HepG2 (cell line): Measurements from ENCODE around the gene LCE3A. TPM values are rescaled to one million over a fixed set of nuclear protein-coding genes. Genes with fewer than 3 reads are reported as not detected.

Source experiments
- ATAC-seq: fragments of 200-7000 bp; cut with Tn5 transposase; 3 replicates; pipeline ENCODE4 v1.9.1; 2020; ENCODE audit warnings: mild to moderate bottlenecking, moderate library complexity
- BruUV-seq: library from RNA; stranded (reverse); fragments of 400-500 nt; replicated peaks from 2 replicates; lab custom pipeline; 2021; lab: Mats Ljungman, UMichigan
- CTCF ChIA-PET: fragments of 300-600 bp; formaldehyde crosslinking; extraction: SDS; loops from one replicate; lab custom pipeline; 2021; ENCODE audit warnings: low total read pairs, inconsistent platforms, low intra/inter-chr PET ratio; lab: Yijun Ruan, JAX
- POLR2A ChIA-PET: fragments of 350-600 bp; sonication (Branson Sonifier 250); formaldehyde crosslinking; loops from one replicate; lab custom pipeline; 2020; ENCODE audit warnings: antibody characterized with exemption, inconsistent platforms; lab: Yijun Ruan, JAX
- DNase-seq: peaks from one replicate; pipeline ENCODE4 v3.0.0-alpha.2; 2015; ENCODE audit warnings: low spot score
- FAIRE-seq: peaks from 3 replicates; lab custom pipeline; 2011; peaks lifted over from hg19 to GRCh38; lab: Jason Lieb, UNC
- H2AFZ ChIP-seq: one replicate; pipeline ENCODE4 v1.6.1; 2011; ENCODE audit warnings: low read length, inconsistent platforms
- H3K27ac ChIP-seq: fragments of 300-600 bp; 3 replicates; pipeline ENCODE4 v1.8.0; 2011; ENCODE audit warnings: mixed run types, mild to moderate bottlenecking, mixed read lengths, low read length, inconsistent platforms; ENCODE audit not compliant: insufficient read depth; ENCODE audit errors: extremely low read length
- H3K27me3 ChIP-seq, 2 experiments: fragments of 200-600 bp in 1 of 2; 2 replicates in 1 of 2; 3 replicates in 1 of 2; pipeline versions ENCODE4 v1.6.0 to v1.8.0; 2011; ENCODE audit warnings: low read length in 2 of 2, mild to moderate bottlenecking in 2 of 2, moderate library complexity in 2 of 2, inconsistent platforms in 1 of 2; ENCODE audit not compliant: insufficient read depth in 2 of 2, control insufficient read depth in 1 of 2
- H3K36me3 ChIP-seq, 2 experiments: fragments of 200-600 bp in 1 of 2; replicated peaks in 1 of 2; 2 replicates in 1 of 2; 3 replicates in 1 of 2; pipeline versions ENCODE4 v1.5.1 to v1.8.0; 2011; ENCODE audit warnings: low read length in 2 of 2, inconsistent platforms in 1 of 2; ENCODE audit not compliant: insufficient read depth in 2 of 2, control insufficient read depth in 1 of 2
- H3K4me1 ChIP-seq: 2 replicates; pipeline ENCODE4 v1.5.1; 2012; ENCODE audit warnings: low read length, inconsistent platforms; ENCODE audit not compliant: insufficient read depth
- H3K4me2 ChIP-seq: 2 replicates; pipeline ENCODE4 v1.6.0; 2011; ENCODE audit warnings: low read depth, low read length, inconsistent platforms
- H3K4me3 ChIP-seq, 3 experiments: fragments of 200-600 bp in 1 of 3; sonication (generic), shearing (Covaris generic) in 1 of 3; replicated peaks in 1 of 3; 2 replicates each; pipeline ENCODE4 v1.5.1; 2011 to 2016; ENCODE audit warnings: low read length in 3 of 3, inconsistent platforms in 2 of 3, low read depth in 2 of 3, mild to moderate bottlenecking in 2 of 3, control low read depth in 1 of 3, mixed read lengths in 1 of 3; ENCODE audit not compliant: insufficient read depth in 1 of 3
- H3K79me2 ChIP-seq: one replicate; pipeline ENCODE4 v1.6.1; 2011; ENCODE audit warnings: low read length, inconsistent platforms; ENCODE audit not compliant: insufficient read depth
- H3K9ac ChIP-seq: 2 replicates; pipeline ENCODE4 v1.6.0; 2011; ENCODE audit warnings: mild to moderate bottlenecking, low read depth, low read length, inconsistent platforms; ENCODE audit not compliant: insufficient read depth
- H3K9me3 ChIP-seq: 2 replicates; pipeline ENCODE4 v1.5.1; 2012; ENCODE audit warnings: mild to moderate bottlenecking, low read length
- H4K20me1 ChIP-seq: 2 replicates; pipeline ENCODE4 v1.6.0; 2011; ENCODE audit warnings: inconsistent platforms, mild to moderate bottlenecking, low read length, moderate library complexity; ENCODE audit not compliant: insufficient read depth
- CREBL2 ChIP-seq: sonication (generic); formaldehyde crosslinking; IDR thresholded peaks from 2 replicates; pipeline ENCODE4 v1.8.1; 2023; ENCODE audit warnings: missing genetic modification reagents, mild to moderate bottlenecking, borderline replicate concordance
- CTCF ChIP-seq: sonication (generic); formaldehyde crosslinking; IDR thresholded peaks from 2 replicates; pipeline ENCODE4 v1.5.0; 2020; ENCODE audit warnings: mild to moderate bottlenecking, missing genetic modification reagents, moderate library complexity
- KAT7 ChIP-seq: IDR thresholded peaks from 2 replicates; pipeline ENCODE4 v1.6.1; 2018; ENCODE audit warnings: borderline replicate concordance, missing compliant biosample characterization
- KDM1A ChIP-seq: IDR thresholded peaks from 2 replicates; pipeline ENCODE4 v1.6.1; 2016; ENCODE audit warnings: missing compliant biosample characterization
- MEF2D ChIP-seq: sonication (generic); formaldehyde crosslinking; IDR thresholded peaks from 2 replicates; pipeline ENCODE4 v1.5.1; 2020; ENCODE audit warnings: mild to moderate bottlenecking, missing genetic modification reagents
- RAD51 ChIP-seq: fragments of 450-650 bp; IDR thresholded peaks from 2 replicates; pipeline ENCODE4 v1.6.1; 2016; ENCODE audit warnings: borderline replicate concordance
- RFXAP ChIP-seq: sonication (generic); formaldehyde crosslinking; IDR thresholded peaks from 2 replicates; pipeline ENCODE4 v1.4.0; 2020; ENCODE audit warnings: missing genetic modification reagents, borderline replicate concordance
- TBX3 ChIP-seq: fragments of 450-650 bp; IDR thresholded peaks from 2 replicates; pipeline ENCODE4 v1.6.1; 2017; ENCODE audit warnings: antibody characterized with exemption, mild to moderate bottlenecking, inconsistent platforms, borderline replicate concordance
- ZNF446 ChIP-seq: sonication (generic); formaldehyde crosslinking; IDR thresholded peaks from 2 replicates; pipeline ENCODE4 v1.5.0; 2020; ENCODE audit warnings: mild to moderate bottlenecking, missing genetic modification reagents
- ZNF776 ChIP-seq: sonication (generic); formaldehyde crosslinking; IDR thresholded peaks from 2 replicates; pipeline ENCODE4 v1.4.0; 2020; ENCODE audit warnings: mild to moderate bottlenecking, missing genetic modification reagents
- ZZZ3 ChIP-seq: sonication (generic); formaldehyde crosslinking; IDR thresholded peaks from 2 replicates; pipeline ENCODE4 v1.4.0; 2020; ENCODE audit warnings: missing genetic modification reagents, mild to moderate bottlenecking, borderline replicate concordance
- WGBS: methylation state at CpG from one replicate; pipeline ENCODE4 v1.1.6; 2017; ENCODE audit warnings: low lambda C conversion rate; 5-methylcytosine and 5-hydroxymethylcytosine counted together
- in situ Hi-C: cut with HindIII; loops from 2 replicates; pipeline ENCODE4 v1.10.0; 2017; ENCODE audit warnings: low pct_unique_long_range_greater_than_20kb; ENCODE audit not compliant: extremely low pct_ligation_motif_present
- intact Hi-C: fragments of 100-400 bp; cut with micrococcal nuclease; formaldehyde crosslinking; loops from one replicate; pipeline ENCODE4 v1.10.0; 2022; ENCODE audit not compliant: unreplicated experiment
- polyA plus RNA-seq, 8 experiments: library from polyadenylated mRNA; depleted of rRNA in 3 of 8; stranded (reverse) in 7 of 8; unstranded in 1 of 8; fragments of >200 nt; fragmentation: Illumina TruSeq in 4 of 8; extraction: Trizol in 4 of 8; gene quantifications; 2 replicates each; pipeline versions ENCODE4 v1.2.1 to v1.2.3, GENCODE V29; 2011 to 2016; ENCODE audit warnings: low read depth in 4 of 8, missing spikeins in 1 of 8, mixed read lengths in 1 of 8; ENCODE audit not compliant: insufficient read depth in 1 of 8
- total RNA-seq, 5 experiments: library from RNA; depleted of rRNA; stranded (reverse); fragments of >200 nt; fragmentation: Illumina TruSeq; extraction: Trizol; gene quantifications; 2 replicates each; pipeline ENCODE4 v1.2.3, GENCODE V29; 2016; ENCODE audit warnings: low read depth in 1 of 5

The LCE3A gene
- total and polyA plus RNA-seq, 2 of the 13 experiments (the other 11 are each of a cell fraction or from before 2014, with no cell fraction given), result not detected

GRCh38 chr1:152626744-152627143 is 3.8 kb upstream of the LCE3A start:
- H3K27me3 ChIP-seq, result peaks cover 0 to 8% of the 10 kb centered on the region in 2 experiments; a peak in 1 of 5 replicates
- no peaks in the 10 kb centered on the region for H3K4me1 ChIP-seq
- no peak overlapping the region for H2AFZ ChIP-seq
- H3K9me3 ChIP-seq, result no peaks in the 10 kb centered on the region
- ATAC-seq, result no peak
- POLR2A ChIA-PET, result no interaction called here
- TF ChIP-seq KAT7 (CRISPR knock-in tag), result no peak
- no peak for TF ChIP-seq KDM1A
- no peak for TF ChIP-seq CREBL2 (CRISPR knock-in tag)
- TF ChIP-seq TBX3, result no peak
- no peak for TF ChIP-seq RAD51
- TF ChIP-seq MEF2D, result no peak
- no peak for TF ChIP-seq RFXAP (CRISPR knock-in tag)
- TF ChIP-seq ZZZ3 (CRISPR knock-in tag), result no peak
- no peak for TF ChIP-seq ZNF446 (CRISPR knock-in tag)
- H3K4me2 ChIP-seq, result no peak overlapping the region
- no peak overlapping the region for H3K27ac ChIP-seq
- 0% methylated on average over 1 of the region's 1 CpG for WGBS
- CTCF ChIA-PET, result no interaction called here
- H3K9ac ChIP-seq, result no peak overlapping the region
- H3K4me3 ChIP-seq, result no peak overlapping the region
- no peaks in the 10 kb centered on the region for H3K79me2 ChIP-seq
- in situ Hi-C loops (no loop called here), intact Hi-C loops (no loop called here)
- H4K20me1 ChIP-seq, result no peaks in the 10 kb centered on the region
- no peak for FAIRE-seq
- no peak for DNase-seq
- BruUV-seq, result no TSS peak
- no peaks in the 10 kb centered on the region for H3K36me3 ChIP-seq

- 18% methylated on average over 10 of the region's 29 CpGs for WGBS
- Histone ChIP-seq H3K9me3 (no peaks in the 10 kb centered on the region), H3K79me2 (no peaks in the 10 kb centered on the region), H3K27ac (no peak overlapping the region), H3K9ac (no peak overlapping the region), H2AFZ (no peak overlapping the region), H3K36me3 (no peaks in the 10 kb centered on the region), H3K27me3 (peaks cover 0 to 8% of the 10 kb centered on the region in 2 experiments; a peak in 1 of 5 replicates), H3K4me3 (no peak overlapping the region)
- BruUV-seq, result no TSS peak
- peak; percentile 9 for DNase-seq
- in situ Hi-C loops, result loop anchor here (5.0 kb wide), 1 partner anchor 56 kb away; the partner anchor contains the start of gene LCE3E
- intact Hi-C loops, result no loop called here
- ATAC-seq, result peak; percentile 92
- TF ChIP-seq CTCF, result peak; percentile 48
- no peak for TF ChIP-seq ZNF776 (CRISPR knock-in tag)
- TF ChIP-seq, all 625 proteins: peak for 1
- H3K4me2 ChIP-seq, result no peak overlapping the region
- ChIA-PET POLR2A (no interaction called here), CTCF (no interaction called here)
- no peaks in the 10 kb centered on the region for H4K20me1 ChIP-seq
- no peak for FAIRE-seq
- no peaks in the 10 kb centered on the region for H3K4me1 ChIP-seq
Measured at GRCh38 chr1:152623203-152623844, 421 bp upstream of the LCE3A start.
